GM12891 (cell line): ENCODE results near the gene CYP51A1.

Source experiments
- POLR2A ChIP-seq: IDR thresholded peaks from 2 replicates; pipeline ENCODE4 v1.6.1; 2011; ENCODE audit warnings: low read depth, low read length, control low read depth
- POLR2AphosphoS5 ChIP-seq: IDR thresholded peaks from 2 replicates; pipeline ENCODE4 v1.6.1; 2011; ENCODE audit warnings: low read depth, low read length, control low read depth

DNA sequence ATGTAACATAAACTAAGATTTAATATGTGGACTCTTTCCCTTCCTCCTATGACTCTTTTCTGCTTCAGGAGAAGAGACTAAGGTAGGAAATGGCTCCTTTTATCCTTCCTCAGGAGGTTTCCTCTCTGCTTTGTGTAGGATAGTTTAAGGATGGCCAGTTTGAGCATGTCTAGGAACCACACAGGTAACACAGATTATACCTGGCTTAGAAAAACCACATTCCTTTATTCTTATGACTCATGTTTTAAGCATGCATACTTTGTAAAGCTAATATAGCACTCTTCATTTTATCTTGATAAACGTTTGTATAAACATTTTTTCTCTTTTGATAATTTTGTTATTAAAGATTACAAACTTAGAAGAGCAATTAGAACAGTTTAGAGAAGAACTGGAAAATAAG lies 57.8 kb downstream of the CYP51A1 start:
- TF ChIP-seq POLR2A (no peak), POLR2AphosphoS5 (no peak)
